ENCODE measurements around the gene NUDC. TPM values are rescaled to one million over a fixed set of nuclear protein-coding genes. Genes with fewer than 3 reads are reported as not detected.

NUDC gene
- total RNA-seq, 1 donor from 2014 or later: 68.9 TPM

GRCh38 chr1:26882696-26883463, 38.7 kb upstream of the NUDC start:
- H3K9me3 ChIP-seq (replicated peaks): no peaks in the 10 kb centered on the region
- intact Hi-C loops (cut with micrococcal nuclease): no loop called here
- no peak overlapping the region for H3K4me3 ChIP-seq
- H3K27me3 ChIP-seq (ENCODE audit: low read depth): no peaks in the 10 kb centered on the region
- peaks cover 13% of the 10 kb centered on the region for H3K4me1 ChIP-seq
- H3K27ac ChIP-seq (replicated peaks): no peak overlapping the region
- peaks cover 97% of the 10 kb centered on the region for H3K36me3 ChIP-seq
- TF ChIP-seq, protein P1, sequence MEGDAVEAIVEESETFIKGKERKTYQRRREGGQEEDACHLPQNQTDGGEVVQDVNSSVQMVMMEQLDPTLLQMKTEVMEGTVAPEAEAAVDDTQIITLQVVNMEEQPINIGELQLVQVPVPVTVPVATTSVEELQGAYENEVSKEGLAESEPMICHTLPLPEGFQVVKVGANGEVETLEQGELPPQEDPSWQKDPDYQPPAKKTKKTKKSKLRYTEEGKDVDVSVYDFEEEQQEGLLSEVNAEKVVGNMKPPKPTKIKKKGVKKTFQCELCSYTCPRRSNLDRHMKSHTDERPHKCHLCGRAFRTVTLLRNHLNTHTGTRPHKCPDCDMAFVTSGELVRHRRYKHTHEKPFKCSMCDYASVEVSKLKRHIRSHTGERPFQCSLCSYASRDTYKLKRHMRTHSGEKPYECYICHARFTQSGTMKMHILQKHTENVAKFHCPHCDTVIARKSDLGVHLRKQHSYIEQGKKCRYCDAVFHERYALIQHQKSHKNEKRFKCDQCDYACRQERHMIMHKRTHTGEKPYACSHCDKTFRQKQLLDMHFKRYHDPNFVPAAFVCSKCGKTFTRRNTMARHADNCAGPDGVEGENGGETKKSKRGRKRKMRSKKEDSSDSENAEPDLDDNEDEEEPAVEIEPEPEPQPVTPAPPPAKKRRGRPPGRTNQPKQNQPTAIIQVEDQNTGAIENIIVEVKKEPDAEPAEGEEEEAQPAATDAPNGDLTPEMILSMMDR (IDR thresholded peaks at IDR 0.05; ENCODE audit: borderline replicate concordance): no peak
- no peak for DNase-seq

GRCh38 chr1:26887125-26887524, 34.4 kb upstream of the NUDC start:
- H3K27me3 ChIP-seq (ENCODE audit: low read depth): no peaks in the 10 kb centered on the region
- H3K4me1 ChIP-seq: peaks cover 43% of the 10 kb centered on the region
- H3K9me3 ChIP-seq (replicated peaks): no peaks in the 10 kb centered on the region
- TF ChIP-seq, protein P1 (IDR thresholded peaks at IDR 0.05; ENCODE audit: borderline replicate concordance): peak; percentile 44
- H3K27ac ChIP-seq (replicated peaks): peak overlapping the region; percentile 28
- H3K4me3 ChIP-seq: no peak overlapping the region
- intact Hi-C loops (cut with micrococcal nuclease): no loop called here
- H3K36me3 ChIP-seq: peaks cover 76% of the 10 kb centered on the region
- no peak for DNase-seq

DNA sequence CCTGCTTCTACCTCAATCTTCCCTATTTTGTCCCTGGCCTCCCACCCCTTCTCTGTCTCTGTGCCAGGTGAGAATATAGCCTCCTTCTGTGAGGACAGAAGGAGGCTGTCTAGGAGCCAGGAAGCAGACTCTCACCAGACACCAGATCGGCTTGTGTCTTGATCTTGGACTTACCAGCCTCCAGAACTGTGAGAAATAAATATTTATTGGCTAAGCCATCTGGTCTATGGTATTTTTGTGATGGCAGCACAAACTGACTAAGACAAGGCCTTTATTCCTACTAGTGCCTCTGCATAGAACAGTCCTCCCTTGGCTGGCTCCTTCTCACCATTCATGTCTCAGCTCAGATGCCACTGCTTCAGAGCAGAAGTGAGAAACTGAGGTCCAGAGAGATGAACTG, 33.3 kb upstream of the NUDC start:
- peaks cover 43% of the 10 kb centered on the region for H3K4me1 ChIP-seq
- intact Hi-C loops (cut with micrococcal nuclease): no loop called here
- H3K9me3 ChIP-seq (replicated peaks): no peaks in the 10 kb centered on the region
- peak overlapping the region; percentile 26 for H3K27ac ChIP-seq (replicated peaks)
- H3K27me3 ChIP-seq (ENCODE audit: low read depth): no peaks in the 10 kb centered on the region
- TF ChIP-seq, protein P1 (IDR thresholded peaks at IDR 0.05; ENCODE audit: borderline replicate concordance): no peak
- no peak overlapping the region for H3K4me3 ChIP-seq
- no peak for DNase-seq
- H3K36me3 ChIP-seq: peaks cover 76% of the 10 kb centered on the region

DNA sequence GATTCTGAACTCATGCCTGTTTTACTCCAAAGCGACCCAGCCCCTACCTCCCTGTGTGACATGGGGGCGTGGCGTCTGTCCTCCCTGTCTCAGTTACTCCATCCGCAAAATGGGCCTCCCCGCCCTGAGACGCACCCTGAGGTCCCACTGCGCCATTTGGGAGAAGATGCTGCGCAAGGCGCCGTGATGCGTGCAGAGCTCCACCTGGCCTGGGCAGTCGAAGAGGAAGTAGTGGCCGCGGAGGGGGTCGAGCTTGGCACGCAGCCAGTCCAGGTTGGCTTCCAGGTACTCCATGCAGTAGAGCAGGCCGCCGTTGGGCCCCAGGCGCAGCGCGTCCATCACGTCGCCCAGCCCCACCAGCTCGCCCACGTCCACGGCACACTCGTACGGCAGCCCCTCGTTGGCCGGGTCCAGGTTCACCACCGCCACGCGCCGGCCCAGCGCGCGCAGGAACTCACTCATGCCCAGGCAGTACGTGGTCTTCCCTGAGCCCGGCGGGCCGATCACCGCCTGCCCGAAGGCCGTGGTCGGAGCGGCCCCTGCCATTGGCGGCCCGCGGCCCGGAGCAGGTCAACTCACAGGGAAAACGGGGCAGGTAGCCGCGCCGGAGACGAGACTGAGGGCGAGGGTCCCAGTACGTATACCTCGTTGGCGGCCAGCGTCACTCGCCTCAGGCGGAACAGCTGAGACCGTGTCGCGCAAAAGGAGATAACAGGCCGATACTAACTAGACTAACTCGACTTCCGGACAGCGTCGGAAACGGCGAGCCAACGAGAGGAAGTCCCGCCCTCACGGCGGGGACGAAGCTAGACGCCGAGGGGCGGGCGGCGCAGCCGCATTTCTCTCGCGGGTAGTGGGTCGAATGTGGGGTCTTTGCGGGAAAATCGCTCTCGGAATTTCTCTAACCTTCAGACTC, 31.7 kb upstream of the NUDC start, which contains the start of gene GPN2:
GPN2 (minus strand) TSS at position 733 of the 916 bp plus-strand sequence; CDS start at position 546, 187 bp downstream.
- TF ChIP-seq, protein P1 (IDR thresholded peaks at IDR 0.05; ENCODE audit: borderline replicate concordance): no peak
- peaks cover 76% of the 10 kb centered on the region for H3K36me3 ChIP-seq
- H3K9me3 ChIP-seq (replicated peaks): no peaks in the 10 kb centered on the region
- DNase-seq: peak; percentile 80
- peak within 1 kb of the TSS; percentile 90 for H3K27ac ChIP-seq (replicated peaks)
- H3K27me3 ChIP-seq (ENCODE audit: low read depth): no peaks in the 10 kb centered on the region
- intact Hi-C loops (cut with micrococcal nuclease): no loop called here
- peak within 1 kb of the TSS; percentile 93 for H3K4me3 ChIP-seq
- peaks cover 43% of the 10 kb centered on the region for H3K4me1 ChIP-seq

- no peak for DNase-seq
- TF ChIP-seq, protein P1 (IDR thresholded peaks at IDR 0.05; ENCODE audit: borderline replicate concordance): no peak
Observed at GRCh38 chr1:26890467-26890796, 31.1 kb upstream of the NUDC start.

More at GRCh38 chr1:26890467-26890796, 31.1 kb upstream of the NUDC start:
- peak overlapping the region; percentile 93 for H3K4me3 ChIP-seq
- H3K27ac ChIP-seq (replicated peaks): peak overlapping the region; percentile 90
- H3K27me3 ChIP-seq (ENCODE audit: low read depth): no peaks in the 10 kb centered on the region
- peaks cover 45% of the 10 kb centered on the region for H3K4me1 ChIP-seq
- peaks cover 76% of the 10 kb centered on the region for H3K36me3 ChIP-seq
- intact Hi-C loops (cut with micrococcal nuclease): no loop called here
- no peaks in the 10 kb centered on the region for H3K9me3 ChIP-seq (replicated peaks)
